Activated T-helper 1 cell treated with anti-CD3 and anti-CD28 coated beads, Interleukin-12 subunit alpha, Interleukin-12 subunit beta, Interleukin-2, Interleukin-4 antibody, amounts not matched to agents 30 ng/mL and 10 ng/mL and 1 ng/mL, durations not matched to agents 14 hours and 24 hours and 36 hours (primary cell): ENCODE measurements around the gene STOM. TPM values are rescaled to one million over a fixed set of nuclear protein-coding genes. Genes with fewer than 3 reads are reported as not detected.

Source experiments
- total RNA-seq: library from RNA; stranded (reverse); gene quantifications from 2 replicates; pipeline ENCODE4 v1.2.3, GENCODE V29; 2022

Gene STOM
- total RNA-seq, 1 donor from 2014 or later: 51.7 TPM

Other genes with a start within 250 kb of the STOM start
- gene RAB14, start 168.4 kb downstream of the STOM start, total RNA-seq: 64.8 and 69.3 TPM in 2 replicates
- gene GSN, start 102.1 kb downstream of the STOM start, total RNA-seq: 1.5 and 2.5 TPM in 2 replicates
- gene GGTA1, start 129.6 kb upstream of the STOM start, total RNA-seq: 0.12 and 0.16 TPM in 2 replicates